ENCODE results near the gene ABCB4. TPM values are rescaled to one million over a fixed set of nuclear protein-coding genes. Genes with fewer than 3 reads are reported as not detected.
A peak's percentile ranks its signal among the peaks of the same experiment; 100 is the strongest.
"Not testable (repeated sequence)": the region's sequence is repeated elsewhere in the genome, so short reads cannot be mapped to it uniquely, and the experiment has no call there.

ABCB4 gene
- total RNA-seq, 1 donor from 2014 or later = 5.0 TPM

DNA sequence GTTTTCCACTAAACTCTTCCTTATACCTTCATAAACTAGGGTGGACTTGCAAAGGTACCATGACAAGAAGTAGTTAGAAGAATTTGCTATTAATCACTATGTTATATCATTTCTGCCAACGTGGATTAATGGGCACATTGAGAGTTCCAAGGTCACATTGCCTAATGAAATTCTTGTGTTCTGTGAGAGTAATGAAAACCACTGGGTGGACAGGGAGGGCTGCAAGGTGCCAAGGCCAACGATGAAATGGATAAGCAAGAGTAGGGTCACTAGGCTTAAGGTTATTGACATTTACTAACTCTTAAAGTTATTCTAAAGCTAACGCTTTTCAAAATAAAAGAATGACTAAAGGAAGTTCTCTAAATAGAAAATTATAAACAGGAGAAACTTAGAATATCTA lies 6.6 kb upstream of the ABCB4 start:
- no peak for ATAC-seq (ENCODE audit: poor library complexity)
- intact Hi-C loops (cut with DNase I) = no loop called here
- DNase-seq = no peak

DNA sequence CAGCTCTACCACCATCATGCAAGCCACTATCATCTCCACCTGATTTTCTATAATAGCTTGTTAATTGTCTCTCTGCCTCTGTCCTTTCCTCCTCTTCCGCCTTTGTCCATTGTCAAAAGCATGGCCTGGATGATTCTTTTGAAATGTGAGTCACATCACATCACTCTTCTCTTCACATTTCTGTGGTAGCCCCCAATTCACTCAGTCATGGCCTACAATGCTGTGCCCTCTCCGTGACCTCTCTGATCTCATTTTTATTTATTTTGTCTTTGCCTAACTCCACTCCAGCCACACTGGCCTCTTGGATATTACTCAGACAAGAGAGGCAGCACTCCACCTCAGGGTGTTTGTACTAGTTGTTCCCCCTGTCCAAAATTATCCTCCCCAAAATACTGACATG lies 4.9 kb upstream of the ABCB4 start:
- no peak for DNase-seq
- ATAC-seq (ENCODE audit: poor library complexity) = no peak
- intact Hi-C loops (cut with DNase I) = no loop called here

DNA sequence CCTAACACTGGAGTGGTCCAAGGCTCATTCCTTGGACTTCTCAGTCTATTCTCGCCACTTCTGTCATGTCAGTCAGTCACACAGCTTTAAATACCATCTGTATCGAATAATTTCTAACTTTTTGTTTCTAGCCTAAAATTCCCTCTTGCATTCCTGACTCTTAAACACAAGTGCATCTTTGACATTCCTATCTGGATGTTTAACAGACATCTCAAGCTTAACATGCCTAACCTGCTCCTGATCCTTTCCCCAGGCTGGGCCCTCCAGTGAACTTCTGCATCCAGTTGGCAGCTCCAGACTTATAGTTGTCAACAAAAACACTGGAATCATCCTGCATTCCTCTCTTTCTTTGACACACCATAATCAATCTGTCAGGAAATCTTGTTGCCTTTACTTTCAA lies 4.5 kb upstream of the ABCB4 start:
- intact Hi-C loops (cut with DNase I) = no loop called here

DNA sequence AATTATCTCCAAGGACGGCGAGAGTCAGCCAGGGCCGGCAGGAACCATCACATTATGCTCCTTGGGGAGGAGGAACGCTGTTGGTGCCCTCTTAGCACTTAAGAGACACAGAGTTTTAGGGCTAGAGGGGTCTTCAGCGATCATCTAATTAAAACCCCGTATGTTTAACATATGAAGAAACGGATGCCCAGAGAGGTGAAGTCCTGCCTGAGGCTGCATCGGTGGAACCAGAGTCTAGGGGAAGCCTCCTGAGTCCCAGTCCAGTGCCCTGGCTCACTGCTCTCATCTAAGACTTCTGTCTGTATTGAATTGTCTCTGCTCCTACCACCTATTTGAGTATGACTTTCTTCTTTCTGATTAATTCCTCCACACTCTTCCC lies 688 bp upstream of the ABCB4 start:
- DNase-seq = no peak
- ATAC-seq (ENCODE audit: poor library complexity) = no peak
- intact Hi-C loops (cut with DNase I) = no loop called here

More for the DNA sequence above, 4.5 kb upstream of the ABCB4 start:
- no peak for ATAC-seq (ENCODE audit: poor library complexity)
- DNase-seq = no peak

DNA sequence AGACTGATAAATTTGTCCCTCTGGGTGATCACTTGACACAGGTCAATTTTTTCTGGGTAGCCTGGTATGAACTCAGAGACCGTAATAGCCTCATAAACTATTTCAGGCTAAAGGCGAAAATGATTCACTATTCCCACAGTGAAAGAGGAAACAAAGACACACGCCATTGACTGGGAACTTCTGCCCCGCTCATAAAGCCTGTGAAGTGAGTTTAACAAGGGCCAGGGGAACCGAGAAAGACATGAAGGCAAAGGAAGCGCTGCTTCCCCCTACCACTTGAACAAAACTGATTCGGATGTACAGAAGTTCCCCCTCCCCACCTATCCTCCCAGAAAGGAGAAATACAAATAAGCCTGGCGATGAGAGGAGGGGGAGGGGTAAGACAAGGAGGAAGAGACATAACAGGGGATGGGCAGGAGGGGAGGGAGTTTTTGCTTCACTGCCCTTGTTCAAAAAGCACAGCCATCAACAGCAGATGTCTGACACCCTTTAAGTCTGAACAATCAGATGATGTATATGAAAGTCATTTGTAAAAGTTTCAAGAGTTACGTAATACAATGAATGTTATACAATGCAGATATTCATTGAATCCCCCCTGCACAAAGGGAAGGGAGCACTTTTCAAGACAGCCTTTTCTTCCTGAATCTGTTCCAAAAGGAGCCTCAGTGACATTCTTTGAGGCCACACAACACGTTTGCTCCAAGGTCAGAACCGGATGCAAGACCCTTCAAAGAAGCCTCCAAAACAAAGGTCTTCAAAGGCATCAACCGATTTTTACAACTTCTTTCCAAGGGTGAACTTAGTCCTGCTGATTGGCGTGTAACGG lies 734 bp downstream of the ABCB4 start:
- intact Hi-C loops (cut with DNase I) = no loop called here
- DNase-seq (no peak), ATAC-seq (ENCODE audit: poor library complexity) (peak; percentile 63)

DNA sequence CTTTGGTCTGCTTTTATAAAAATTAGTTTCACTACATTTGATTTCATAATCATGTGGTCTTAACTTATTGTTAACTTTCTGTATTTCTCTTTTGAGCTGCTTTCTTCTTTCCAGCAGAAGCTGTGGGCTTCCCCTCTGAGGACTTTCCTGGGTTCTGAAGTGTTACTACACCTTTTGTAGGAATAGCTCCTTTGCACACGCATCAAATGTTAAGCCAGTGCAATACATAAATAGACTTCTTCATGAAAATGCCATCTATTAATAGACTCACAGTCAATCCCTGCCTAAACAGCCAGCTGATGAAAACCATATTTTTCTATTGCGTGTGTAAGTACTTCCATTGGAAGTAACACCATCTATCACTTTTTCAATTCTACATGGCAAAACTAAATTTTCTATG lies 1.5 kb downstream of the ABCB4 start:
- DNase-seq = no peak
- ATAC-seq (ENCODE audit: poor library complexity) = peak; percentile 86
- intact Hi-C loops (cut with DNase I) = no loop called here

DNA sequence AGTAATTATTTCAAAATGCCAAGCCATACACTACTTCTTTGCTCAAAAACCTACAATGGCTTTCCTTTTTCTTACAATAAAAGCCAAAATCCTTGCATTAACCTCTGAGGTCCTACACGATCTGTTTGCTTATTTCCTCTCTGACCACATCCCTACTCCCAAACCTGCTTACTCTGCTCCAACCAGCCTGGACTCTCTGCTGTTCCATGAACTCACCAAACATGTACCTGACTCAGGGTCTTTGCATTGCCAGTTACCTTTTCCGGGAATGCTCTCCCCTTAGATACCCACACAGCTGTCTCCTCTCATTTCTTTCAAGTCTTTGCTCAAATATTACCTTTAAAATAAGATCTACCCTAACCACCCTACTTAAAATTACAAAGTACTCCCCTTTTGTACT lies 2.3 kb downstream of the ABCB4 start:
- ATAC-seq (ENCODE audit: poor library complexity) (peak; percentile 23), DNase-seq (no peak)
- intact Hi-C loops (cut with DNase I) = no loop called here

DNA sequence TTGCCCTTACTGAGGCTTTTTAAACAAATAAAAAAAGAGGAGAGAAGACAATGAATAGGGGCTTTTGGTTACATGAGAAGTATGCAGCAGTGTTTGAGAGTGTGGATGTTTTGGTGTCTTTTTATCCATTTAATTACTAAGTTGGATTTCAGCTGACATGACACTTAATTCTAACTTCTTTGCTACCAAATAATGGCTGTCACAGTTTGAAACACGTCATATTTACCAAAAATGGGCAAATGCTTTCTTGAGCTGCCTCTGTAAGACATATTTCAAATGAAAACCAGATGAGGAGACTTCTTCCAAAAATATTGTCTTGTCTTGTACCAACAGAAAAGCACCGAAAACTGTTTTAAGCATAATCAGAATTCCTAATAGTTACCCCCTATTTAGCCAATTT lies 4.0 kb downstream of the ABCB4 start:
- intact Hi-C loops (cut with DNase I) = no loop called here
- DNase-seq (no peak), ATAC-seq (ENCODE audit: poor library complexity) (no peak)

DNA sequence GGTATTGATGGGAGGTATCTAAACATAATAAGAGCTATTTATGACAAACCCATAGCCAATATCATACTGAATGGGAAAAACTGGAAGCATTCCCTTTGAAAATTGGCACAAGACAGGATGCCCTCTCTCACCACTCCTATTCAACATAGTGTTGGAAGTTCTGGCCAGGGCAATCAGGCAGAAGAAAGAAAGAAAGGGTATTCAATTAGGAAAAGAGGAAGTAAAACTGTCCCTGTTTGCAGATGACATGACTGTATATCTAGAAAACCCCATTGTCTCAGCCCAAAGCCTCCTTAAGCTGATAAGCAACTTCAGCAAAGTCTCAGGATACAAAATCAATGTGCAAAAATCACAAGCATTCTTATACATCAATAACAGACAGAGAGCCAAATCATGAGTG lies 6.3 kb downstream of the ABCB4 start:
- ATAC-seq (ENCODE audit: poor library complexity); intact Hi-C loops (cut with DNase I); DNase-seq: not testable (repeated sequence)

DNA sequence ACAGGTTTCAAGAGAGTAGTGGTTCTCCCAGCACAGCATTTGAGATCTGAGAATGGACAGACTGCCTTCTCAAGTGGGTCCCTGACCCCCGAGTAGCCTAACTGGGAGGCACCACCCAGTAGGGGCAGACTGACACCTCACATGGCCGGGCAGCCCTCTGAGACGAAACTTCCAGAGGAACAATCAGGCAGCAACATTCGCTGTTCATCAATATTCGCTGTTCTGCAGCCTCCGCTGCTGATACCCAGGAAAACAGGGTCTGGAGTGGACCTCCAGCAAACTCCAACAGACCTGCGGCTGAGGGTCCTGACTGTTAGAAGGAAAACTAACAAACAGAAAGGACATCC lies 10.0 kb downstream of the ABCB4 start:
- ATAC-seq (ENCODE audit: poor library complexity); intact Hi-C loops (cut with DNase I); DNase-seq: not testable (repeated sequence)

DNA sequence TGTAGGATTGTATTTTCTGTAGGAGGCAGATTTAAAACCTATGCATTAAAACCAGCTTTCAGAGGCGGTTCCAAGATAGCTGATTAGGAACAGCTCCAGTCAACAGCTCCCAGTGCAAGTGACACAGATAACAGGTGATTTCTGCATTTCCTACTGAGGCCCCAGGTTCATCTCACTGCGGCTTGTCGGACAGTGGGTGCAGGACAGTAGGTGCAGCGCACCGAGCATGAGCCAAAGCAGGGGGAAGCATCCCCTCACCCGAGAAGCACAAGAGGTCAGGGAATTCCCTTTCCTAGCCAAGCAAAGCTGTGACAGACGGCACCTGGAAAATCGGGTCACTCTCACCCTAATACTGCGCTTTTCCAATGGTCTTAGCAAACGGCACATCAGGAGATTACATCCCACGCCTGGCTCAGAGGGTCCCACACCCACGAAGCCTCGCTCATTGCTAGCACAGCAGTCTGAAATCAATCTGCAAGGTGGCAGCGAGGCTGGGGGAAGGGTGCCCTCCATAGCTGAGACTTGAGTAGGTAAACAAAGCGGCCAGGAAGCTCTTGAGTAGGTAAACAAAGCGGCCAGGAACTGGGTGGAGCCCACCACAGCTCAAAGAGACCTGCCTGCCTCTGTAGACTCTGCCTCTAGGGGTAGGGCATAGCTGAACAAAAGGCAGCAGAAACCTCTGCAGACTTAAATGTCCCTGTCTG lies 10.5 kb downstream of the ABCB4 start:
- DNase-seq; ATAC-seq (ENCODE audit: poor library complexity); intact Hi-C loops (cut with DNase I): not testable (repeated sequence)

DNA sequence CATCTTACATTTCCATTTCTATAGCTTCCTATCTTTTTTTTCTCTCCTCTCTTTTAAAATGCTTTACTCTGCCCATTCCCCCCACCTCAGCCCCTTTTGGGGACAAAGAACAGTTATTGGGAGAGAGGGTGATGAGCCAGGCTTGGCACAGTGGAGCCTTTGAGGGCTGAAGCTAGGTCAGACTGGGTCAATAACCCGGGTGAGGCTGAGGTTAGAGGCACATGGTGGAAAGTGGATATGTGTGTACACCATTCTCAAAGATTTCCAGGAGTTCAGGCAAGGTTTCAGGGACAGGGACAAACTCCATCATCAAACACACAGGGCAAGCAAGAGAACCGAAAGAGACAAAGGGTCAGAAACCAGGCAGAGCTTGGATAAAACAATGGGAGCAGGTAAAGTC lies 11.5 kb downstream of the ABCB4 start:
- intact Hi-C loops (cut with DNase I) = no loop called here
- ATAC-seq (ENCODE audit: poor library complexity) (no peak), DNase-seq (no peak)

DNA sequence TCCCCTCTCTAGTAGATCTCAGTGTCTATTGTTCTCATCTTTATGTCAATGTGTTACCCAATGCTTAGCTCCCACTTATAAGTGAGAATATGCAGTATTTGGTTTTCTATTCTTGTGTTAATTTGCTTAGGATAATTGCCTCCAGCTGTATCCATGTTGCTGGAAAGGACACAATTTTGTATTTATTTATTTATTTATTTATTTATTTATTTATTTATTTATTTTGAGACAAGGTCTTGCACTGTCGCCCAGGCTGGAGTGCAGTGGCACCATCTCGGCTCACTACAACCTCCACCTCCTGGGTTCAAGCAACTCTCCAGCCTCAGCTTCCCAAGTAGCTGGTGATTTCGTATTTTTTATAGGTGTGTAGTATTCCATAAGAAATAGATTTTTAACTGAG lies 15.0 kb downstream of the ABCB4 start:
- DNase-seq; intact Hi-C loops (cut with DNase I); ATAC-seq (ENCODE audit: poor library complexity): not testable (repeated sequence)

DNA sequence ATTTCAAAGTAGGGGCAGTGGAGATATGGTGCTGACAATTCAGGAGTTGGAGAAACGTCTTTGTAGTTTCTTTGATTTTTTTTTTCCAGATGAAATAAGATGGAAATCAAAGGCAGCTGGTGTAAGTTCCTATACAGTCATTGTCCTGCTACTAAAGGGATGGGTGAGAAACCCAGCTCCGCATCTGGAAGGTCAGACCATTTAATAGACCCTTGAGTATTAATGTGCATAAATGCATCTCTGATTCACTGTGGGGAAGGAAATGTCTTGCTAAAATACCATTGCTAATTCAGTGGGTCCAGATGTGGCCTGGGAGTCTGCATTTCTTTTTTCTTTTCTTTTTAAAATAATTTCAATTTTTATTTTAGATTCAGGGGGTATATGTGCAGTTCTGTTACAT lies 15.5 kb downstream of the ABCB4 start:
- DNase-seq (no peak), ATAC-seq (ENCODE audit: poor library complexity) (no peak)
- intact Hi-C loops (cut with DNase I) = no loop called here

DNA sequence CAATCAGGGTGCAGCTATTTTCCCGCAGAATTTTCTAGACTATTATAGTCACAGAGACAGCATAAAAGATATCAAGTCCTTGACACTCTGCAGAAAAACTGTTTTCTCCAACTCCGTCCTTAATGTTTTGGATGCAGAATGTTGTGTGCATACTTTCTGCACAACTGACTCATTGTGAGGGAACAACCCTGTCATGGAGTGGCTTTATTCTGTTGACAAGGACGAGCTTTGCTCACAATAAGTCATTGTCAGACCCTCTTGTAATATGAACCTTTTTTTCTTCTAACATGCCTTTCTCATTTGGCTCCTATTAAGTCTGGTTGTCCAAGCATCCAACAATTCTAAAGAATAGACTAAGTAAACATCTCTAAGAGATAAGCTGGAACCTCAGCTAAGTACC lies 17.3 kb downstream of the ABCB4 start:
- ATAC-seq (ENCODE audit: poor library complexity) = no peak
- no peak for DNase-seq
- intact Hi-C loops (cut with DNase I) = no loop called here

DNA sequence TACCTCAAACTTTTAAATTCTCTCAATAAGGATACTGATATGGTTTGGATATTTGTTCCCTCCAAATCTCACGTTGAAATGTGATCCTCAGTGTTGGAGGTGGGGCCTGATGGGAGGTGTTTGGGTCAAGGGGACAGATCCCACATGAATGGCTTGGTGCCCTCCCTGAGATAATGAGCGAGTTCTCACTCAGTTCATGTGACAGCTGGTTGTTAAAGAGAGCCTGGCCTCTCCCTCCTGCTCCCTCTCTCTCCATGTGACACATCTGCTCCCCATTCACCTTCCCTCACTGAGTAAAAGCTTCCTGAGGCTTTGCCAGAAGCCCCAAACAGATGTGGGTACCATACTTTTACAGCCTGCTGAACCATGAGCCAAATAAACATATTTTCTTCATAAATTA lies 19.2 kb downstream of the ABCB4 start:
- intact Hi-C loops (cut with DNase I) = no loop called here
- ATAC-seq (ENCODE audit: poor library complexity) (peak; percentile 57), DNase-seq (no peak)

DNA sequence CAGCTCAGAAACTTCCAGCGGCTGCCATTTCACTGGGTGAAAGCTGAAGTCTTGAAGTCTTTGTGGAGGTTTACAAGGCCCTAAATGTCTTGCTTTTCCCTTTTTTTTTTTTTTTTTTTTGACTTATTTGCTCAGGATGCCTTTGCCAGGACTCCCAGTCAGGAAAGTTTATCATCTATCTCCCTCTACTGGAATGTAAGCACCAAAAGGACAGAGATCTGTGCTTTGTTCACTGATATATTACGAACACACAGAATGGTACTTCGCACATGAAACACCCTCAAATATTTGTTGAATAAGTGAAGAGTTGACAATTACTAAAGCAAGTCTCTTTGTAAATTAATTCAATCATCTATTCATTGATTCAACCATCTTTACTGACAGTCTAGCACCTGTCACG lies 23.2 kb downstream of the ABCB4 start:
- intact Hi-C loops (cut with DNase I) = no loop called here
- ATAC-seq (ENCODE audit: poor library complexity) (no peak), DNase-seq (no peak)

DNA sequence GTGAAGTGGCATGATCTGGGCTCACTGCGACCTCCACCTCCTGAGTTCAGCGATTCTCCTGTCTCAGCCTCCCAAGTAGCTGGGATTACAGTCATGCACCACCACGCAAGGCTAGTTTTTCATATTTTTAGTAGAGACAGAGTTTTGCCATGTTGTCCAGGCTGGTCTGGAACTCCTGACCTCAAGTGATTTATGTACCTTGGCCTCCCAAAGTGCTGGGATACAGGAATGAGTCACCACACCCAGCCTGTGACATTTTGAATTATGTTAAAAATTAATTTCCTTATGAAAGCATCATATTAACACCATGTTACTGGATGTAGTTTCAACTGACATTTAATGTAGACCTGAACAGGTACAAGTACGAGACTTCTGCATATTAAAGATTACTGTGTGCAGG lies 24.3 kb downstream of the ABCB4 start:
- intact Hi-C loops (cut with DNase I) = no loop called here
- DNase-seq = no peak
- ATAC-seq (ENCODE audit: poor library complexity) = no peak

DNA sequence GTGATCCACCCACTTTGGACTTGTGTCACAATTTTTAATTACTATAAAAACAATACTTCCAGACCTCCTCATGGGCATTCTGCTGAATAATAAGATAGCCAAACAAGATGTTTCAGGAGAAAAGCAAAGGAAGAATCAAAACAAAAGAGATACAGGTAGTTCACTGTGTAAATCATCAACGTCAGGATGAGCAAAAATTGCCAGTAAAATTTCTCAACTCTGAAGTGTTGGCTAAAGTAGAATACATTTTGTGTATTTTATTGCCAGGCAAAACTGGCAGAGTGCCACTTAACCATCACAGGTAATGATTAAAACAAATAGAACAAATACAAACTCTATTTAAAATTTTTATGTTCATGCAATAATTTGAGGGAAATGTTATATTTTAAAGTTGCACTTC lies 24.8 kb downstream of the ABCB4 start:
- DNase-seq = no peak
- ATAC-seq (ENCODE audit: poor library complexity) = no peak
- intact Hi-C loops (cut with DNase I) = no loop called here

DNA sequence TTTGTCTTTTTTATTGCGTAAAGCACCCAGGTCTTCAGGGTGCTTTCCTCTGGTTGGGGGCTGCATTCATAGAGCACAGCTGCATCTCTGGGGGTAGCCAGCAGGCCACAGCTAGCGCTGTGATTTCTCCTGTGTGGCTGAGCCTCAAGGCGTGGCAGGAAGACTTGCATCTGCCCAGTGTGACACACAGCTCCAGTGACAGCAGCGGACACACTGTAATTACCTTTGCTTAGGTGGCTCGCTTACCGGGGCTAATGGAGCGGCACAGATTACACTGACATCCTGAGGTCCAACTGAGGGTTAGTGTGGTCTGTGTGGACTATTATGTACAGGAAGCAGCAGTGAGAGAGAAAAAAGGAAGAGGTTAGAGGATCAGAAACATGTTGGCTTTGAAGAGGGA lies 27.1 kb downstream of the ABCB4 start:
- intact Hi-C loops (cut with DNase I) = no loop called here
- no peak for DNase-seq
- no peak for ATAC-seq (ENCODE audit: poor library complexity)
